Body of pancreas (tissue), 4 donors: ENCODE results near the gene MAP3K5. TPM values are rescaled to one million over a fixed set of nuclear protein-coding genes. Genes with fewer than 3 reads are reported as not detected.

Experiments used
- ATAC-seq: fragments of 150-250 bp; one replicate; pipeline ENCODE4 v1.9.1; 2016
- DNase-seq, 4 donors: peaks; one replicate each; pipeline ENCODE4 v3.0.0-alpha.2; 2019
- H3K27ac ChIP-seq, 4 donors: fragments of 200-600 bp; sonication (generic); 1 replicate in 3 of 4; 2 replicates in 1 of 4; pipeline versions ENCODE4 v1.5.1 to v1.6.1; 2016 to 2019; ENCODE audit warnings: mild to moderate bottlenecking in 1 of 4, mixed read lengths in 1 of 4, moderate library complexity in 1 of 4
- H3K27me3 ChIP-seq, 2 donors: fragments of 200-600 bp; sonication (generic); one replicate each; pipeline ENCODE4 v1.6.0; 2016; ENCODE audit warnings: mild to moderate bottlenecking in 1 of 2
- H3K36me3 ChIP-seq, 2 donors: fragments of 200-600 bp; sonication (generic); replicated peaks in 1 of 2; 2 replicates each; pipeline ENCODE4 v1.5.1; 2016; ENCODE audit warnings: low read depth in 2 of 2; ENCODE audit not compliant: insufficient read depth in 1 of 2
- H3K4me1 ChIP-seq: fragments of 200-600 bp; sonication (generic); one replicate; pipeline ENCODE4 v1.6.0; 2016
- H3K4me3 ChIP-seq, 2 donors: fragments of 200-600 bp; sonication (generic); 1 replicate in 1 of 2; 2 replicates in 1 of 2; pipeline ENCODE4 v1.5.1; 2016 to 2019
- H3K9me3 ChIP-seq, 3 donors: fragments of 200-600 bp; sonication (generic); 1 replicate in 2 of 3; 2 replicates in 1 of 3; pipeline ENCODE4 v1.5.1; 2016
- POLR2A ChIP-seq, 3 donors: fragments of 450-650 bp; IDR thresholded peaks; one replicate each; pipeline ENCODE4 v1.6.1; 2016; ENCODE audit warnings: antibody characterized with exemption in 3 of 3, mild to moderate bottlenecking in 2 of 3
- WGBS, 2 donors: methylation state at CpG; one replicate each; pipeline ENCODE4 v1.1.5; 2017; 5-methylcytosine and 5-hydroxymethylcytosine counted together
- intact Hi-C: fragments of 100-400 bp; cut with DNase I; formaldehyde crosslinking; loops from one replicate; pipeline ENCODE4 v1.15.1; 2023
- total RNA-seq, 2 donors: library from RNA; depleted of rRNA; stranded (reverse); fragments of >200 nt; gene quantifications; one replicate each; pipeline ENCODE4 v1.1.0, GENCODE V29; 2016
- TF ChIP-seq, protein P1 (sequence below), 7 experiments: fragments of 450-650 bp in 4 of 7; fragments of 200-600 bp in 3 of 7; sonication (generic) in 3 of 7; IDR thresholded peaks; one replicate each; pipeline ENCODE4 v1.5.1; 2016 to 2019; ENCODE audit warnings: antibody characterized with exemption in 7 of 7

The MAP3K5 gene
- total RNA-seq, 2 donors from 2014 or later, result 33.7 to 36.9 TPM

DNA sequence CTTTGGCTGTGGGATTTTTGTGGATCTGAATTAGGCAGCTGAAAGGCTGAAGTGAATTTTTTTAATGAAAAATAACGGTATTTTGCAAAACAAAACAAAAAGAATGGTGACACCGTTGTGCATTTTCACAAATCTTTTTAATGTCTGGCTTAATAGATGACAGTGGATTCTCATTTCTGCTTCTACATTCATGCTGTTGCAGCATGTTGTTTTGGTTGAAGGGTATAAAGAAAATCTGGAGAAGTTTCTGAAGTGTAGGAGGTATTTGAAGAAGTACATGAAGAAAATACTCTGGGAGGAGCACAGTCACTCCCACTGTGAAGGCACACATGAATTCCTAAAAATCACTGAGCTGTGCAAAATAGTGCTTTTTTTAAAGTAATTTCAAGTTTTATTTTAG, 3.1 kb upstream of the MAP3K5 start:
- ATAC-seq (no peak), DNase-seq (no peak)
- no peak overlapping the region for H3K27ac ChIP-seq
- no peak overlapping the region for H3K4me3 ChIP-seq
- H3K9me3 ChIP-seq, result no peaks in the 10 kb centered on the region
- WGBS, 2 donors, result 85 to 88% methylated on average over 2 of the region's 2 CpGs
- H3K36me3 ChIP-seq, result no peaks in the 10 kb centered on the region
- peaks cover 8% of the 10 kb centered on the region for H3K4me1 ChIP-seq
- no peaks in the 10 kb centered on the region for H3K27me3 ChIP-seq
- intact Hi-C loops, result loop anchor here (10.0 kb wide), 1 partner anchor 151 kb away; no protein-coding TSS in a partner anchor
- TF ChIP-seq, protein P1, sequence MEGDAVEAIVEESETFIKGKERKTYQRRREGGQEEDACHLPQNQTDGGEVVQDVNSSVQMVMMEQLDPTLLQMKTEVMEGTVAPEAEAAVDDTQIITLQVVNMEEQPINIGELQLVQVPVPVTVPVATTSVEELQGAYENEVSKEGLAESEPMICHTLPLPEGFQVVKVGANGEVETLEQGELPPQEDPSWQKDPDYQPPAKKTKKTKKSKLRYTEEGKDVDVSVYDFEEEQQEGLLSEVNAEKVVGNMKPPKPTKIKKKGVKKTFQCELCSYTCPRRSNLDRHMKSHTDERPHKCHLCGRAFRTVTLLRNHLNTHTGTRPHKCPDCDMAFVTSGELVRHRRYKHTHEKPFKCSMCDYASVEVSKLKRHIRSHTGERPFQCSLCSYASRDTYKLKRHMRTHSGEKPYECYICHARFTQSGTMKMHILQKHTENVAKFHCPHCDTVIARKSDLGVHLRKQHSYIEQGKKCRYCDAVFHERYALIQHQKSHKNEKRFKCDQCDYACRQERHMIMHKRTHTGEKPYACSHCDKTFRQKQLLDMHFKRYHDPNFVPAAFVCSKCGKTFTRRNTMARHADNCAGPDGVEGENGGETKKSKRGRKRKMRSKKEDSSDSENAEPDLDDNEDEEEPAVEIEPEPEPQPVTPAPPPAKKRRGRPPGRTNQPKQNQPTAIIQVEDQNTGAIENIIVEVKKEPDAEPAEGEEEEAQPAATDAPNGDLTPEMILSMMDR (IDR thresholded peaks at IDR 0.05), result no peak
- TF ChIP-seq POLR2A (IDR thresholded peaks at IDR 0.05), result no peak

DNA sequence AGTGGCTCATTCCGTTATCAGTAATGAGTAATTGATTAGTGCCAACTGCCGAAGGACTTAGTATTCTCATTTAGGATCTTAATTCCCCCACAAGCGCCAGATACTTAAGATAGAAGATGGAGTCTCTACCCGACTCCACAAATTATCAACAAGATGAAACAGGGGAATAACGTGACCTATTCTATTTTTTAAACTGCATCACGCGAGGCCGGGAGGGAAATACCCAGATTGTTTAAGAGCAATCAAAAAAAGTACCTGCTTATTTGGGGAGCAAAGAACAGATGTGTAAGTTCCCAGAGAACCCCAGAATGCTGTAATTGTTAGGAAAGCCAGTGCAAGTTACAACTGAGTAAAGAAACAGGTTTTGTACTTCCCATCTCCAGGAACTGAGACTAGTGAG, 1.1 kb upstream of the MAP3K5 start:
- Histone ChIP-seq H3K36me3 (no peaks in the 10 kb centered on the region), H3K9me3 (no peaks in the 10 kb centered on the region), H3K4me1 (peaks cover 17% of the 10 kb centered on the region), H3K27me3 (no peaks in the 10 kb centered on the region), H3K4me3 (peak overlapping the region in 1 of 2 donors; percentile 88), H3K27ac (peak overlapping the region; percentile 88 to 99 (median 97))
- intact Hi-C loops, result loop anchor here (10.0 kb wide), 1 partner anchor 149 kb away; no protein-coding TSS in a partner anchor
- DNase-seq (no peak), ATAC-seq (no peak)
- 6 to 9% methylated on average over 8 of the region's 8 CpGs for WGBS, 2 donors
- TF ChIP-seq, protein P1 (IDR thresholded peaks at IDR 0.05), result no peak
- no peak for TF ChIP-seq POLR2A (IDR thresholded peaks at IDR 0.05)

GRCh38 chr6:136792095-136792409, 225 bp downstream of the MAP3K5 start:
- no peaks in the 10 kb centered on the region for H3K36me3 ChIP-seq
- intact Hi-C loops, result loop anchor here (10.0 kb wide), 1 partner anchor 147 kb away; no protein-coding TSS in a partner anchor
- DNase-seq, result no peak
- H3K27me3 ChIP-seq, result no peaks in the 10 kb centered on the region
- peak overlapping the region; percentile 88 to 99 (median 97) for H3K27ac ChIP-seq
- no peaks in the 10 kb centered on the region for H3K9me3 ChIP-seq
- H3K4me3 ChIP-seq, result peak overlapping the region; percentile 88 to 94
- no peak for TF ChIP-seq POLR2A (IDR thresholded peaks at IDR 0.05)
- TF ChIP-seq, protein P1 (IDR thresholded peaks at IDR 0.05), result no peak
- WGBS, 2 donors, result 0% methylated on average over 34 of the region's 46 CpGs; no CpG with 5 or more reads in 1 of the 2 donors
- no peak for ATAC-seq
- peaks cover 30% of the 10 kb centered on the region for H3K4me1 ChIP-seq

GRCh38 chr6:136791296-136792094, 782 bp downstream of the MAP3K5 start:
- H3K4me1 ChIP-seq, result peaks cover 35% of the 10 kb centered on the region
- intact Hi-C loops, result loop anchor here (10.0 kb wide), 1 partner anchor 147 kb away; no protein-coding TSS in a partner anchor
- peak; percentile 48 to 93 (median 90) for TF ChIP-seq POLR2A (IDR thresholded peaks at IDR 0.05)
- TF ChIP-seq, protein P1 (IDR thresholded peaks at IDR 0.05), result peak in 1 of 7 experiments; percentile 6
- peak overlapping the region; percentile 88 to 94 for H3K4me3 ChIP-seq
- no peaks in the 10 kb centered on the region for H3K36me3 ChIP-seq
- DNase-seq, result peak; percentile 76 to 85 (median 84)
- no peaks in the 10 kb centered on the region for H3K27me3 ChIP-seq
- 0 to 1% methylated on average over 46 to 62 of the region's 62 CpGs for WGBS, 2 donors
- ATAC-seq, result peak; percentile 46
- H3K9me3 ChIP-seq, result no peaks in the 10 kb centered on the region
- H3K27ac ChIP-seq, result peak overlapping the region; percentile 88 to 99 (median 97)
